GM21515 (cell line): ENCODE measurements around the gene PDPK1.
A peak's percentile ranks its signal among the peaks of the same experiment; 100 is the strongest.

ENCODE experiments used
- ATAC-seq: cut with Tn5 transposase; IDR thresholded peaks from one replicate; pipeline ENCODE4 v1.9.1; 2021; ENCODE audit not compliant: unreplicated experiment

The PDPK1 gene

GRCh38 chr16:2507052-2507659 is 30.7 kb upstream of the PDPK1 start:
- peak; percentile 39 for ATAC-seq

- ATAC-seq = peak; percentile 17
Measured at GRCh38 chr16:2507665-2508064, 30.2 kb upstream of the PDPK1 start.

- no peak for ATAC-seq
Measured at GRCh38 chr16:2508722-2509400, 29.0 kb upstream of the PDPK1 start.

GRCh38 chr16:2511128-2511800 is 26.6 kb upstream of the PDPK1 start:
- ATAC-seq = no peak

- ATAC-seq = no peak
Measured at GRCh38 chr16:2511996-2512734, 25.7 kb upstream of the PDPK1 start.

- no peak for ATAC-seq
Measured at GRCh38 chr16:2512735-2513404, 25.0 kb upstream of the PDPK1 start.

- ATAC-seq = peak; percentile 56
Measured at GRCh38 chr16:2513405-2514332, 24.2 kb upstream of the PDPK1 start, which contains the start of gene ATP6V0C. ATP6V0C (plus strand) TSS chr16:2513952; CDS start chr16:2514104, 152 bp downstream.

GRCh38 chr16:2514333-2515179 is 23.3 kb upstream of the PDPK1 start:
- no peak for ATAC-seq

GRCh38 chr16:2515180-2515851 is 22.5 kb upstream of the PDPK1 start:
- no peak for ATAC-seq

GRCh38 chr16:2516391-2517240 is 21.2 kb upstream of the PDPK1 start:
- ATAC-seq = no peak

GRCh38 chr16:2517954-2518605 is 19.7 kb upstream of the PDPK1 start:
- no peak for ATAC-seq

GRCh38 chr16:2518823-2519710 is 18.8 kb upstream of the PDPK1 start:
- ATAC-seq = no peak

GRCh38 chr16:2519711-2520080 is 18.1 kb upstream of the PDPK1 start:
- no peak for ATAC-seq

- ATAC-seq = peak; percentile 38
Measured at GRCh38 chr16:2520097-2520783, 17.6 kb upstream of the PDPK1 start, which contains the start of gene AMDHD2. AMDHD2 (plus strand) TSS chr16:2520371; CDS start chr16:2520459, 88 bp downstream.

GRCh38 chr16:2520784-2521531 is 16.9 kb upstream of the PDPK1 start:
- ATAC-seq = no peak
